ENCODE data around the gene ARID1B. TPM values are rescaled to one million over a fixed set of nuclear protein-coding genes. Genes with fewer than 3 reads are reported as not detected.

ARID1B gene
- total and polyA plus RNA-seq, 2 of the 4 experiments (the other 2 are of a cell fraction), result 14.5 to 20.1 TPM

DNA sequence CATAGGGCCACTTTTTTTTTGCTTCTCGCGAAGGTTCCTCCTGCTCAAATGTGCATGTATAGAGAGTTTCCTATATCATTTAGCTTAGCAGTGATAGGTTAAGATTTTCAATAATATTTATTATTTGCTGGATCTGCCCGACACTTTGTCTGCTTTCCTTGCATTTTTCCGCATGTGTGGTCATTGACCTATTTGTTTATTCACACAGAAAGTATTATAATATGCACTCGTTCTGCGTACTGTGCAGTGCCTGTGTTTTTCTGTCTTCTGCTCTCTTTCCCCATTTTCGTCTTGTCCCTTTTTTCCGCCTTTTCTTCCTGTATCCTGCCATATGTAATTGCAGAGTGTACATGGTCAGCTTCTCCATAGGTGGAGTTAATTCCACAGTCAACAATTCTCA is 290.3 kb downstream of the ARID1B start:
- no peak overlapping the region for H3K18ac ChIP-seq (ENCODE audit: low read depth, low read length)
- POLR2A ChIA-PET (ENCODE audit: unreplicated experiment), result no interaction called here
- BruUV-seq (replicated peaks), result no TSS peak

More for the DNA sequence above, 290.3 kb downstream of the ARID1B start:
- Histone ChIP-seq H2BK5ac (ENCODE audit: low read depth, low read length, poor library complexity, severe bottlenecking) (no peak overlapping the region), H2AK5ac (ENCODE audit: low read depth, low read length) (no peak overlapping the region), H3K36me3 (ENCODE audit: control insufficient read depth, insufficient read depth, low read length) (no peaks in the 10 kb centered on the region), H2AFZ (replicated peaks; ENCODE audit: low read length, poor library complexity) (no peak overlapping the region), H3K9me3 (ENCODE audit: control insufficient read depth, insufficient read depth, low read length) (no peaks in the 10 kb centered on the region), H2BK20ac (ENCODE audit: low read depth, low read length) (no peak overlapping the region), H3K27ac (ENCODE audit: insufficient read depth, low read length) (no peak overlapping the region), H4K20me1 (ENCODE audit: insufficient read depth, low read length) (peaks cover 28% of the 10 kb centered on the region), H4K5ac (ENCODE audit: low read depth, low read length) (no peak overlapping the region), H3K14ac (replicated peaks; ENCODE audit: low read depth, low read length) (no peak overlapping the region), H3K79me1 (ENCODE audit: low read depth in 1 of 2, low read length in 2 of 2) (peaks cover 36 to 60% of the 10 kb centered on the region in 2 experiments), H3K27me3 (ENCODE audit: control insufficient read depth, insufficient read depth, low read length) (no peaks in the 10 kb centered on the region), H3K4ac (ENCODE audit: low read depth, low read length) (no peak overlapping the region), H3K4me2 (ENCODE audit: low read depth, low read length) (no peak overlapping the region), H4K91ac (ENCODE audit: insufficient read depth, low read depth, low read length) (no peak overlapping the region), H3K9me1 (ENCODE audit: insufficient read depth, low read length) (peaks cover 11% of the 10 kb centered on the region), H3K4me3 (ENCODE audit: insufficient read depth, low read depth, low read length) (no peak overlapping the region), H4K8ac (ENCODE audit: low read depth in 2 of 2, low read length in 2 of 2) (no peak overlapping the region), H3K4me1 (ENCODE audit: control insufficient read depth, insufficient read depth, low read length) (peaks cover 22% of the 10 kb centered on the region), H2AK9ac (replicated peaks; ENCODE audit: low read depth, low read length, poor library complexity) (no peak overlapping the region), H2BK120ac (ENCODE audit: low read depth, low read length) (no peak overlapping the region), H3K56ac (ENCODE audit: extremely low read depth, insufficient read depth, low read length) (no peak overlapping the region), H3K9ac (ENCODE audit: low read depth, low read length) (no peak overlapping the region), H2BK15ac (ENCODE audit: low read depth, low read length) (no peak overlapping the region), H3K23ac (ENCODE audit: low read depth, low read length) (no peak overlapping the region)
- dilution Hi-C loops (cut with HindIII; ENCODE audit: low sequenced_read_pairs, unreplicated experiment), result no loop called here
- WGBS, 2 experiments (ENCODE audit: extremely low coverage in 2 of 2, insufficient read length in 1 of 2), result no CpG with 5 or more reads among the region's 8 CpGs
- intact Hi-C loops (cut with micrococcal nuclease), result no loop called here
- no peak for TF ChIP-seq CEBPB (IDR thresholded peaks at IDR 0.05; ENCODE audit: low read depth, low read length)
- no peak for TF ChIP-seq RAD21 (IDR thresholded peaks at IDR 0.05; ENCODE audit: low read length)
- DNase-seq (no peak), ATAC-seq (ENCODE audit: low read depth) (no peak)
- CTCF ChIA-PET, result no interaction called here
- in situ Hi-C loops (cut with MboI; ENCODE audit: low sequenced_read_pairs), result no loop called here

All from IMR-90 (cell line).